Measurements from ENCODE around the gene SNX27.

GRCh38 chr1:151620286-151620685, 8.4 kb downstream of the SNX27 start:
- TF ChIP-seq, protein P1, sequence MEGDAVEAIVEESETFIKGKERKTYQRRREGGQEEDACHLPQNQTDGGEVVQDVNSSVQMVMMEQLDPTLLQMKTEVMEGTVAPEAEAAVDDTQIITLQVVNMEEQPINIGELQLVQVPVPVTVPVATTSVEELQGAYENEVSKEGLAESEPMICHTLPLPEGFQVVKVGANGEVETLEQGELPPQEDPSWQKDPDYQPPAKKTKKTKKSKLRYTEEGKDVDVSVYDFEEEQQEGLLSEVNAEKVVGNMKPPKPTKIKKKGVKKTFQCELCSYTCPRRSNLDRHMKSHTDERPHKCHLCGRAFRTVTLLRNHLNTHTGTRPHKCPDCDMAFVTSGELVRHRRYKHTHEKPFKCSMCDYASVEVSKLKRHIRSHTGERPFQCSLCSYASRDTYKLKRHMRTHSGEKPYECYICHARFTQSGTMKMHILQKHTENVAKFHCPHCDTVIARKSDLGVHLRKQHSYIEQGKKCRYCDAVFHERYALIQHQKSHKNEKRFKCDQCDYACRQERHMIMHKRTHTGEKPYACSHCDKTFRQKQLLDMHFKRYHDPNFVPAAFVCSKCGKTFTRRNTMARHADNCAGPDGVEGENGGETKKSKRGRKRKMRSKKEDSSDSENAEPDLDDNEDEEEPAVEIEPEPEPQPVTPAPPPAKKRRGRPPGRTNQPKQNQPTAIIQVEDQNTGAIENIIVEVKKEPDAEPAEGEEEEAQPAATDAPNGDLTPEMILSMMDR (IDR thresholded peaks at IDR 0.05): no peak
- no peak for TF ChIP-seq ZFX (IDR thresholded peaks at IDR 0.05; ENCODE audit: borderline replicate concordance)

All from 22Rv1 (cell line).